ENCODE measurements around the gene LNPEP. TPM values are rescaled to one million over a fixed set of nuclear protein-coding genes. Genes with fewer than 3 reads are reported as not detected.

Gene LNPEP
- total and polyA plus RNA-seq, 8 donors: 2.0 to 20.0 (median 9.6) TPM

GRCh38 chr5:96943799-96944198 is 7.9 kb downstream of the LNPEP start:
- H3K36me3 ChIP-seq: no peaks in the 10 kb centered on the region
- H3K27ac ChIP-seq: no peak overlapping the region
- no peaks in the 10 kb centered on the region for H3K27me3 ChIP-seq
- no peak overlapping the region for H3K4me3 ChIP-seq
- intact Hi-C loops (cut with DNase I): no loop called here
- no peaks in the 10 kb centered on the region for H3K9me3 ChIP-seq
- FAIRE-seq: no peak
- DNase-seq: no peak
- peaks cover 0 to 9% (median 4%) of the 10 kb centered on the region in 3 donors for H3K4me1 ChIP-seq
- no peak for ATAC-seq
- no peak for TF ChIP-seq CTCF (IDR thresholded peaks at IDR 0.05)
- WGBS, 2 donors: 95% methylated on average over 1 of the region's 1 CpG

- Histone ChIP-seq H3K4me3 (no peak overlapping the region), H3K27me3 (no peaks in the 10 kb centered on the region), H3K36me3 (no peaks in the 10 kb centered on the region), H3K27ac (no peak overlapping the region), H3K9me3 (no peaks in the 10 kb centered on the region), H3K4me1 (peaks cover 0 to 9% (median 0%) of the 10 kb centered on the region in 3 donors)
- FAIRE-seq (no peak), DNase-seq (no peak), ATAC-seq (no peak)
- TF ChIP-seq CTCF (IDR thresholded peaks at IDR 0.05): no peak
- intact Hi-C loops (cut with DNase I): no loop called here
- WGBS, 2 donors: 82 to 87% methylated on average over 5 of the region's 5 CpGs
Measured at GRCh38 chr5:96945144-96945897, 9.4 kb downstream of the LNPEP start.

- Histone ChIP-seq H3K4me1 (peaks cover 0 to 9% (median 0%) of the 10 kb centered on the region in 3 donors), H3K9me3 (no peaks in the 10 kb centered on the region), H3K4me3 (no peak overlapping the region), H3K27me3 (no peaks in the 10 kb centered on the region), H3K27ac (no peak overlapping the region), H3K36me3 (no peaks in the 10 kb centered on the region)
- DNase-seq (no peak), ATAC-seq (no peak), FAIRE-seq (no peak)
- WGBS, 2 donors: 42 to 51% methylated on average over 3 of the region's 3 CpGs
- intact Hi-C loops (cut with DNase I): no loop called here
- TF ChIP-seq CTCF (IDR thresholded peaks at IDR 0.05): no peak
Measured at GRCh38 chr5:96946381-96946780, 10.5 kb downstream of the LNPEP start.

DNA sequence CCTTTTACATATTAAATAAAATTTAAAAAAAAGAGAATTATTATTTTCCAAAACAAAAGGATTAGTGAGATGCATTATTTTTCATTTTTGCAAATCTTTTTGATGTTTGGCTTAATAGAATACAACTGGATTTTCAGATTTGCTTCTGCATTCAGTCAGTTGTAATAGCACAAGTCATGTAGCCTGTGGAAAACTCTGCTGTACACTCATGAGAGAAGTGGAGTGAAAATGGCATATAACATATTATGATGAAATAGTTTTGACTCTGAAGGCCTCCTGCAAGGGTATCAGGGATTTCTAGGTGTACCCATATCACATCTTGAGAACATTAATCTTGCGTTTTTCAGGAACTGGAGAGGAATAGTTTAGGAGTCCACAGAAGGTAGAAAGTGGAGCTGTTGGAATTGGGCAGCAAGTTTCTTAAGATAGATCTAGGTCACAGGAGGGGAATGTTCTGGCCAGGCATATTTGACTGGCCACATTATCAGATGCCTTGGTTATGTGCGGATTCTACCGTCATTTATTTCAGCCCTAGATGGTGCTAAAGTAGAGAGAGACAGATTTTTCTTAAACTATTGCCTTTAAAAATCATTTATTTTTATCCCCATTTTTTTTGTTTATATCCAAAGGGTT is 16.4 kb downstream of the LNPEP start:
- FAIRE-seq (no peak), ATAC-seq (peak in 1 of 4 donors; percentile 41), DNase-seq (no peak)
- Histone ChIP-seq H3K4me3 (no peak overlapping the region), H3K9me3 (no peaks in the 10 kb centered on the region), H3K4me1 (peaks cover 12 to 14% (median 12%) of the 10 kb centered on the region in 3 donors), H3K36me3 (no peaks in the 10 kb centered on the region), H3K27me3 (no peaks in the 10 kb centered on the region), H3K27ac (no peak overlapping the region)
- intact Hi-C loops (cut with DNase I): no loop called here
- no peak for TF ChIP-seq CTCF (IDR thresholded peaks at IDR 0.05)
- 78 to 81% methylated on average over 3 of the region's 3 CpGs for WGBS, 2 donors
